Measurements from ENCODE around the gene VARS2. TPM values are rescaled to one million over a fixed set of nuclear protein-coding genes. Genes with fewer than 3 reads are reported as not detected.
"Not testable (repeated sequence)": the region's sequence is repeated elsewhere in the genome, so short reads cannot be mapped to it uniquely, and the experiment has no call there.

Gene VARS2
- polyA plus RNA-seq, 3 donors from 2014 or later = 12.0 to 17.5 (median 12.6) TPM

GRCh38 chr6:30913721-30914075, 340 bp upstream of the VARS2 start:
- Mint-ChIP-seq H3K36me3 (peaks cover 17 to 30% (median 27%) of the 10 kb centered on the region in 3 donors), H3K27me3 (ENCODE audit: low read depth in 3 of 3) (peaks cover 1 to 6% (median 3%) of the 10 kb centered on the region in 3 donors), H3K4me3 (peak overlapping the region; percentile 87 to 98 (median 91)), H3K27ac (peak overlapping the region in 4 of 6 donors; percentile 28 to 80 (median 74)), H3K9me3 (no peaks in the 10 kb centered on the region), H3K4me1 (peaks cover 25 to 59% of the 10 kb centered on the region in 2 donors)
- no peak for DNase-seq

- peak overlapping the region; percentile 73 to 92 (median 86) for H3K27ac Mint-ChIP-seq
- H3K9me3 Mint-ChIP-seq = no peaks in the 10 kb centered on the region
- H3K36me3 Mint-ChIP-seq = peaks cover 24 to 32% (median 30%) of the 10 kb centered on the region in 3 donors
- peak overlapping the region; percentile 87 to 98 (median 91) for H3K4me3 Mint-ChIP-seq
- H3K27me3 Mint-ChIP-seq (ENCODE audit: low read depth in 3 of 3) = peaks cover 1 to 8% (median 3%) of the 10 kb centered on the region in 3 donors
- DNase-seq = no peak
- H3K4me1 Mint-ChIP-seq = peaks cover 20 to 47% of the 10 kb centered on the region in 2 donors
Measured at GRCh38 chr6:30914854-30915590, 984 bp downstream of the VARS2 start.

GRCh38 chr6:30915591-30915946, 1.5 kb downstream of the VARS2 start:
- peak in 2 of 3 donors; percentile 18 to 25 for DNase-seq
- no peaks in the 10 kb centered on the region for H3K9me3 Mint-ChIP-seq

GRCh38 chr6:30917041-30917440, 3.0 kb downstream of the VARS2 start:
- Mint-ChIP-seq H3K4me3 (no peak overlapping the region), H3K27ac (no peak overlapping the region), H3K36me3 (peaks cover 19 to 28% (median 22%) of the 10 kb centered on the region in 3 donors), H3K4me1 (peaks cover 20 to 43% of the 10 kb centered on the region in 2 donors), H3K9me3 (no peaks in the 10 kb centered on the region), H3K27me3 (ENCODE audit: low read depth in 3 of 3) (peaks cover 3 to 8% (median 3%) of the 10 kb centered on the region in 3 donors)
- no peak for DNase-seq

More at GRCh38 chr6:30915591-30915946, 1.5 kb downstream of the VARS2 start:
- peak overlapping the region in 4 of 6 donors; percentile 28 to 74 (median 56) for H3K27ac Mint-ChIP-seq
- H3K4me3 Mint-ChIP-seq = peak overlapping the region; percentile 60 to 98 (median 87)
- peaks cover 28 to 37% (median 30%) of the 10 kb centered on the region in 3 donors for H3K36me3 Mint-ChIP-seq
- H3K4me1 Mint-ChIP-seq = peaks cover 20 to 47% of the 10 kb centered on the region in 2 donors
- peaks cover 1 to 8% (median 3%) of the 10 kb centered on the region in 3 donors for H3K27me3 Mint-ChIP-seq (ENCODE audit: low read depth in 3 of 3)

GRCh38 chr6:30917487-30917886, 3.4 kb downstream of the VARS2 start:
- H3K4me1 Mint-ChIP-seq = peaks cover 20 to 38% of the 10 kb centered on the region in 2 donors
- H3K36me3 Mint-ChIP-seq = peaks cover 19 to 32% (median 22%) of the 10 kb centered on the region in 3 donors
- peaks cover 4 to 8% (median 4%) of the 10 kb centered on the region in 3 donors for H3K27me3 Mint-ChIP-seq (ENCODE audit: low read depth in 3 of 3)
- peak overlapping the region in 1 of 6 donors; percentile 70 for H3K27ac Mint-ChIP-seq
- DNase-seq = no peak
- H3K9me3 Mint-ChIP-seq = no peaks in the 10 kb centered on the region
- no peak overlapping the region for H3K4me3 Mint-ChIP-seq

- no peaks in the 10 kb centered on the region for H3K9me3 Mint-ChIP-seq
- no peak overlapping the region for H3K4me3 Mint-ChIP-seq
- peak overlapping the region in 1 of 6 donors; percentile 71 for H3K27ac Mint-ChIP-seq
- peaks cover 15 to 27% of the 10 kb centered on the region in 2 donors for H3K4me1 Mint-ChIP-seq
- no peak for DNase-seq
- H3K27me3 Mint-ChIP-seq (ENCODE audit: low read depth in 3 of 3) = peaks cover 4 to 6% (median 5%) of the 10 kb centered on the region in 3 donors
- peaks cover 19 to 35% (median 21%) of the 10 kb centered on the region in 3 donors for H3K36me3 Mint-ChIP-seq
Measured at GRCh38 chr6:30918670-30919069, 4.6 kb downstream of the VARS2 start.

- peaks cover 18 to 39% (median 20%) of the 10 kb centered on the region in 3 donors for H3K36me3 Mint-ChIP-seq
- H3K9me3 Mint-ChIP-seq = no peaks in the 10 kb centered on the region
- H3K27me3 Mint-ChIP-seq (ENCODE audit: low read depth in 3 of 3) = peaks cover 1 to 3% (median 2%) of the 10 kb centered on the region in 3 donors
- no peaks in the 10 kb centered on the region for H3K4me1 Mint-ChIP-seq
- DNase-seq = no peak
- H3K27ac Mint-ChIP-seq = no peak overlapping the region
- H3K4me3 Mint-ChIP-seq = no peak overlapping the region
Measured at GRCh38 chr6:30922447-30922852, 8.4 kb downstream of the VARS2 start.

- H3K27ac Mint-ChIP-seq; H3K4me1 Mint-ChIP-seq; H3K9me3 Mint-ChIP-seq; DNase-seq; H3K27me3 Mint-ChIP-seq (ENCODE audit: low read depth in 3 of 3); H3K4me3 Mint-ChIP-seq: not testable (repeated sequence)
- peaks cover 24 to 44% (median 25%) of the 10 kb centered on the region in 3 donors for H3K36me3 Mint-ChIP-seq
Measured at GRCh38 chr6:30924040-30924627, 10.1 kb downstream of the VARS2 start.

- Mint-ChIP-seq H3K27ac (no peak overlapping the region), H3K27me3 (ENCODE audit: low read depth in 3 of 3) (peaks cover 0 to 3% (median 3%) of the 10 kb centered on the region in 3 donors), H3K4me3 (no peak overlapping the region), H3K36me3 (peaks cover 16 to 34% (median 22%) of the 10 kb centered on the region in 3 donors), H3K4me1 (no peaks in the 10 kb centered on the region), H3K9me3 (no peaks in the 10 kb centered on the region)
- DNase-seq = no peak
Measured at GRCh38 chr6:30926644-30927043, 12.6 kb downstream of the VARS2 start.

- not testable (repeated sequence) for H3K4me1 Mint-ChIP-seq; H3K27ac Mint-ChIP-seq; H3K27me3 Mint-ChIP-seq (ENCODE audit: low read depth in 3 of 3); H3K9me3 Mint-ChIP-seq; DNase-seq; H3K4me3 Mint-ChIP-seq
- peaks cover 16 to 32% (median 21%) of the 10 kb centered on the region in 3 donors for H3K36me3 Mint-ChIP-seq
Measured at GRCh38 chr6:30927080-30927479, 13.0 kb downstream of the VARS2 start.

- no peak overlapping the region for H3K27ac Mint-ChIP-seq
- H3K36me3 Mint-ChIP-seq = peaks cover 16 to 25% (median 16%) of the 10 kb centered on the region in 3 donors
- H3K4me3 Mint-ChIP-seq = no peak overlapping the region
- H3K27me3 Mint-ChIP-seq (ENCODE audit: low read depth in 3 of 3) = peaks cover 0 to 3% (median 3%) of the 10 kb centered on the region in 3 donors
- no peaks in the 10 kb centered on the region for H3K4me1 Mint-ChIP-seq
- DNase-seq = no peak
- H3K9me3 Mint-ChIP-seq = no peaks in the 10 kb centered on the region
Measured at GRCh38 chr6:30928677-30929076, 14.6 kb downstream of the VARS2 start.

GRCh38 chr6:30930506-30930905, 16.5 kb downstream of the VARS2 start:
- DNase-seq = no peak
- Mint-ChIP-seq H3K4me1 (no peaks in the 10 kb centered on the region), H3K27ac (no peak overlapping the region), H3K36me3 (peaks cover 16 to 21% (median 16%) of the 10 kb centered on the region in 3 donors), H3K9me3 (no peaks in the 10 kb centered on the region), H3K27me3 (ENCODE audit: low read depth in 3 of 3) (peaks cover 3 to 4% (median 3%) of the 10 kb centered on the region in 3 donors), H3K4me3 (no peak overlapping the region)

GRCh38 chr6:30931272-30931671, 17.2 kb downstream of the VARS2 start:
- H3K36me3 Mint-ChIP-seq = peaks cover 16 to 20% (median 16%) of the 10 kb centered on the region in 3 donors
- no peak overlapping the region for H3K27ac Mint-ChIP-seq
- H3K9me3 Mint-ChIP-seq = no peaks in the 10 kb centered on the region
- no peaks in the 10 kb centered on the region for H3K4me1 Mint-ChIP-seq
- no peak for DNase-seq
- no peak overlapping the region for H3K4me3 Mint-ChIP-seq
- H3K27me3 Mint-ChIP-seq (ENCODE audit: low read depth in 3 of 3) = peaks cover 3 to 4% (median 3%) of the 10 kb centered on the region in 3 donors

All from immature natural killer cell (primary cell).